Uterus (tissue), 2 donors: ENCODE data around the gene BET1L.
A peak's percentile ranks its signal among the peaks of the same experiment; 100 is the strongest.

Experiments used
- CTCF ChIP-seq, 4 experiments: fragments of 200-600 bp in 2 of 4; fragments of 450-650 bp in 2 of 4; sonication (generic) in 2 of 4; IDR thresholded peaks; one replicate each; pipeline ENCODE4 v1.5.1; 2016 to 2019; ENCODE audit warnings: antibody characterized with exemption in 4 of 4, mild to moderate bottlenecking in 2 of 4, moderate library complexity in 1 of 4
- POLR2A ChIP-seq, 2 donors: fragments of 450-650 bp; IDR thresholded peaks; one replicate each; pipeline ENCODE4 v1.6.1; 2016; ENCODE audit warnings: antibody characterized with exemption in 2 of 2, mild to moderate bottlenecking in 1 of 2, moderate library complexity in 1 of 2

- TF ChIP-seq CTCF (IDR thresholded peaks at IDR 0.05) (no peak), POLR2A (IDR thresholded peaks at IDR 0.05) (peak in 1 of 2 donors; percentile 70)
These were observed 29.9 kb upstream of the BET1L start, which contains the start of gene PSMD13 for GRCh38 chr11:236774-237767.
